Measurements from ENCODE around the gene KLHL2.

KLHL2 gene

GRCh38 chr4:165204462-165204830 lies 2.9 kb upstream of the KLHL2 start:
- TF ChIP-seq, protein P1, sequence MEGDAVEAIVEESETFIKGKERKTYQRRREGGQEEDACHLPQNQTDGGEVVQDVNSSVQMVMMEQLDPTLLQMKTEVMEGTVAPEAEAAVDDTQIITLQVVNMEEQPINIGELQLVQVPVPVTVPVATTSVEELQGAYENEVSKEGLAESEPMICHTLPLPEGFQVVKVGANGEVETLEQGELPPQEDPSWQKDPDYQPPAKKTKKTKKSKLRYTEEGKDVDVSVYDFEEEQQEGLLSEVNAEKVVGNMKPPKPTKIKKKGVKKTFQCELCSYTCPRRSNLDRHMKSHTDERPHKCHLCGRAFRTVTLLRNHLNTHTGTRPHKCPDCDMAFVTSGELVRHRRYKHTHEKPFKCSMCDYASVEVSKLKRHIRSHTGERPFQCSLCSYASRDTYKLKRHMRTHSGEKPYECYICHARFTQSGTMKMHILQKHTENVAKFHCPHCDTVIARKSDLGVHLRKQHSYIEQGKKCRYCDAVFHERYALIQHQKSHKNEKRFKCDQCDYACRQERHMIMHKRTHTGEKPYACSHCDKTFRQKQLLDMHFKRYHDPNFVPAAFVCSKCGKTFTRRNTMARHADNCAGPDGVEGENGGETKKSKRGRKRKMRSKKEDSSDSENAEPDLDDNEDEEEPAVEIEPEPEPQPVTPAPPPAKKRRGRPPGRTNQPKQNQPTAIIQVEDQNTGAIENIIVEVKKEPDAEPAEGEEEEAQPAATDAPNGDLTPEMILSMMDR (IDR thresholded peaks at IDR 0.05) = no peak

- TF ChIP-seq, protein P1 (IDR thresholded peaks at IDR 0.05) = no peak
Measured at GRCh38 chr4:165207016-165207430, 338 bp upstream of the KLHL2 start.

DNA sequence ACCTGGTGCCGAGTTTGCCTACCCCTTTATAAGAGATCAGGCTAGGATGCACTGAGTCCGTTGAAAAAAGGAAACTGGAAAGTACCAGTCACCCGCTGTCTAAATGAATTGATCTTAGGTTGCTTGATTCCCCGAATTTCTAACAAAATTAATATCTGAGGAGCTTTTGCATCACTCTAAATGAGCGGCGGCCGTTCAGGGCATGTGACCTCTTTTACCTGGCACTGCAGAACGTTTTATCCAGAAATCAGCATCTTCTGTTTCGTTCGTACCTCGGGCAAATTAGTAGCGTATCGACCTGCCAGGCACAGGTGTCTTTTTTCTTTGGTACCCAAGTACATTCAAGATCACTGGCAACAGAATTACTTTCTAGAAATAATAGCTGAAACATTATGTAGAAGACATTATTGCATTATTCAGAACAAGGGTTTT lies 876 bp downstream of the KLHL2 start:
- TF ChIP-seq, protein P1 (IDR thresholded peaks at IDR 0.05) = no peak

- TF ChIP-seq, protein P1 (IDR thresholded peaks at IDR 0.05) = no peak
Measured at GRCh38 chr4:165208741-165209388, 1.5 kb downstream of the KLHL2 start.

GRCh38 chr4:165209796-165210195 lies 2.4 kb downstream of the KLHL2 start:
- TF ChIP-seq, protein P1 (IDR thresholded peaks at IDR 0.05) = no peak

GRCh38 chr4:165210566-165210965 lies 3.2 kb downstream of the KLHL2 start:
- TF ChIP-seq, protein P1 (IDR thresholded peaks at IDR 0.05) = no peak

DNA sequence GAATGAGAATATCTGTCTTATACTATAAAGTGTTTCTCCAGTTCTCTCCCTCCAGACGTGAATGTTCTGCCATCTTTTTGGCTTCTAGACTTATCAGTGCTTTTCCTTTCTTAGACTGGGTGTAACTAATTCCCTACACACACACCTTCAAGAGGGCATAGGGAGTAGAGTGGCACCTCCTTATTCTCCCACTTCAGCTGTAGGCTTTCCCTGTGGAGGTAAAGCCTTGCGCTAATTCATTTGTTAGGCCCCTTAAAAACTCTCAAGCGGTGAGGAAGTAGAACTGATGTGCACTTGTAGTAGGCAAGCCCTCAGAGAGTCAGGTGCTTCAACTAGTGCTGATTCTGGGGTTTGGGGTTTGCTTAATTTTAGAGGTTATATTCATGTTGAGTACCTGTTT lies 10.0 kb downstream of the KLHL2 start:
- TF ChIP-seq, protein P1 (IDR thresholded peaks at IDR 0.05) = no peak

GRCh38 chr4:165222651-165222994 lies 15.3 kb downstream of the KLHL2 start:
- TF ChIP-seq, protein P1 (IDR thresholded peaks at IDR 0.05) = no peak
